Stomach (tissue), 9 donors: ENCODE data around the gene PLEKHG2. TPM values are rescaled to one million over a fixed set of nuclear protein-coding genes. Genes with fewer than 3 reads are reported as not detected.

Experiments used
- DNase-seq, 2 donors: peaks; one replicate each; pipeline versions ENCODE4 v3.0.0 to v3.0.0-alpha.2; 2013 to 2019
- H3K27ac ChIP-seq, 5 donors: fragments of 200-600 bp in 4 of 5; sonication (generic) in 4 of 5; one replicate each; pipeline ENCODE4 v1.5.1; 2013 to 2019; ENCODE audit warnings: mild to moderate bottlenecking in 1 of 5, moderate library complexity in 1 of 5
- H3K27me3 ChIP-seq, 3 donors: fragments of 200-600 bp; sonication (generic); one replicate each; pipeline ENCODE4 v1.5.1; 2017 to 2019; ENCODE audit warnings: mixed run types in 1 of 3
- H3K36me3 ChIP-seq, 4 donors: fragments of 200-600 bp; sonication (generic); 1 replicate in 3 of 4; 2 replicates in 1 of 4; pipeline ENCODE4 v1.5.1; 2016 to 2019
- H3K4me1 ChIP-seq, 4 donors: fragments of 200-600 bp; sonication (generic); one replicate each; pipeline ENCODE4 v1.5.1; 2016 to 2019
- H3K4me3 ChIP-seq, 4 donors: fragments of 200-600 bp; sonication (generic) in 3 of 4; one replicate each; pipeline ENCODE4 v1.5.1; 2016 to 2019; ENCODE audit warnings: mild to moderate bottlenecking in 1 of 4
- H3K9me3 ChIP-seq, 4 donors: fragments of 200-600 bp; sonication (generic); one replicate each; pipeline ENCODE4 v1.5.1; 2016 to 2019
- EP300 ChIP-seq: sonication (generic); formaldehyde crosslinking; IDR thresholded peaks from one replicate; pipeline ENCODE4 v1.6.1; 2017; ENCODE audit warnings: antibody characterized with exemption
- POLR2A ChIP-seq, 4 donors: fragments of 450-650 bp; IDR thresholded peaks; one replicate each; pipeline ENCODE4 v1.6.1; 2016; ENCODE audit warnings: antibody characterized with exemption in 4 of 4, control low read depth in 2 of 4, mild to moderate bottlenecking in 1 of 4, moderate library complexity in 1 of 4
- POLR2AphosphoS5 ChIP-seq, 3 donors: sonication (generic); formaldehyde crosslinking; IDR thresholded peaks; one replicate each; pipeline ENCODE4 v1.6.1; 2016; ENCODE audit warnings: antibody characterized with exemption in 3 of 3
- WGBS, 5 donors: extraction: QIAGEN DNeasy Blood & Tissue Kit in 3 of 5; methylation state at CpG; one replicate each; pipeline versions ENCODE4 v1.1.5 to v1.1.7; 2013 to 2018; 5-methylcytosine and 5-hydroxymethylcytosine counted together
- intact Hi-C: fragments of 100-400 bp; cut with DNase I; formaldehyde crosslinking; loops from one replicate; pipeline ENCODE4 v1.15.1; 2023; ENCODE audit warnings: low total_unique reads
- polyA plus RNA-seq, 3 donors: library from polyadenylated mRNA; stranded (reverse); fragments of 200-250 nt; gene quantifications; one replicate each; pipeline ENCODE4 v1.2.3, GENCODE V29; 2013
- total RNA-seq, 5 donors: library from RNA; depleted of rRNA; stranded (reverse); fragments of >200 nt; gene quantifications; one replicate each; pipeline versions ENCODE4 v1.1.0 to v1.2.3, GENCODE V29; 2014 to 2016
- TF ChIP-seq, protein P1 (sequence below), 7 experiments: fragments of 450-650 bp in 4 of 7; fragments of 200-600 bp in 3 of 7; sonication (generic) in 3 of 7; IDR thresholded peaks; one replicate each; pipeline ENCODE4 v1.5.1; 2016 to 2019; ENCODE audit warnings: antibody characterized with exemption in 7 of 7, control low read depth in 2 of 7, mild to moderate bottlenecking in 1 of 7
- donor health status: healthy with polysubstance abuse.
- donor health status: Bipolar disorder and iron deficiency.
- donor health status: healthy.

The PLEKHG2 gene
- total and polyA plus RNA-seq, 8 donors, result 1.4 to 20.2 (median 7.2) TPM

DNA sequence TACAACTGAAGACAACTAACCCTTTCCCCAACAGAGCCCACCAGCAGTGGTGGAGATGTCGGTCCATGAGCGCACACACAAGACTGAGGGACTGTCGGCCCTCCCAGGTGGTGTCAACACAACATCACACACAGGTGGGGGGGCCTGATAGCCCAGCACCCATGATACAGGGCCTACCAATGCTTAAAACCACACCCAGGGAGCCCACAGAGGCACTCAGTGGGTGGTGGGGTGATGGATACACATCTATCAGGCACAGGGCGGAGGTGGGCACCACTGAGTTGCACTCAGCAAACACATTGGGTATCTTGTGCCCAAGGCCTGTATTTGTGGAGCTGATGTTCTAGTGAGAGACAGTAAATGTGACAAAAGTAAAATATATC is 12.8 kb upstream of the PLEKHG2 start:
- Histone ChIP-seq H3K36me3 (peaks cover 5 to 26% (median 24%) of the 10 kb centered on the region in 4 donors), H3K4me1 (peaks cover 44 to 69% (median 60%) of the 10 kb centered on the region in 4 donors), H3K27me3 (no peaks in the 10 kb centered on the region), H3K27ac (peak overlapping the region; percentile 9 to 100 (median 98)), H3K9me3 (no peaks in the 10 kb centered on the region), H3K4me3 (no peak overlapping the region)
- WGBS, 5 donors, result 94 to 98% (median 96%) methylated on average over 4 of the region's 4 CpGs
- TF ChIP-seq, protein P1, sequence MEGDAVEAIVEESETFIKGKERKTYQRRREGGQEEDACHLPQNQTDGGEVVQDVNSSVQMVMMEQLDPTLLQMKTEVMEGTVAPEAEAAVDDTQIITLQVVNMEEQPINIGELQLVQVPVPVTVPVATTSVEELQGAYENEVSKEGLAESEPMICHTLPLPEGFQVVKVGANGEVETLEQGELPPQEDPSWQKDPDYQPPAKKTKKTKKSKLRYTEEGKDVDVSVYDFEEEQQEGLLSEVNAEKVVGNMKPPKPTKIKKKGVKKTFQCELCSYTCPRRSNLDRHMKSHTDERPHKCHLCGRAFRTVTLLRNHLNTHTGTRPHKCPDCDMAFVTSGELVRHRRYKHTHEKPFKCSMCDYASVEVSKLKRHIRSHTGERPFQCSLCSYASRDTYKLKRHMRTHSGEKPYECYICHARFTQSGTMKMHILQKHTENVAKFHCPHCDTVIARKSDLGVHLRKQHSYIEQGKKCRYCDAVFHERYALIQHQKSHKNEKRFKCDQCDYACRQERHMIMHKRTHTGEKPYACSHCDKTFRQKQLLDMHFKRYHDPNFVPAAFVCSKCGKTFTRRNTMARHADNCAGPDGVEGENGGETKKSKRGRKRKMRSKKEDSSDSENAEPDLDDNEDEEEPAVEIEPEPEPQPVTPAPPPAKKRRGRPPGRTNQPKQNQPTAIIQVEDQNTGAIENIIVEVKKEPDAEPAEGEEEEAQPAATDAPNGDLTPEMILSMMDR (IDR thresholded peaks at IDR 0.05), result no peak
- no peak for DNase-seq
- intact Hi-C loops, result no loop called here

DNA sequence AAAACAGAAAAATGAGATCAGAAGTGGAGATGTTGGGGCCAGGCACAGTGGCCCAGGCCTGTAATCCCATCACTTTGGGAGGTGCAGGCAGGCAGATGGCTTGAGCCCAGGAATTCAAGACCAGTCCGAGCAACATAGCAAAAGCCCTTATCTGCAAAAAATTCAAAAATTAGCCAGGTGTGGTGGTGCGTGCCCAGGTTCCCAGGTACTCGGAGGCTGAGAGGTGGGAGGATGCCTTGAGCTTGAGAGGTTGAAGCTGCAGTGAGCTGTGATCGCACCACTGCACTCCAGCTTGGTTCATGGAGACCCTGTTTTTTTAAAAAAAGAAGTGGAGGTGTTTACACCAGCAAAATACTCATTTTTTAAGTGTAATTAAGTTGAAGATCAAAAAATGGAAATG is 12.4 kb upstream of the PLEKHG2 start:
- H3K4me1 ChIP-seq, result peaks cover 48 to 73% (median 64%) of the 10 kb centered on the region in 4 donors
- peaks cover 4 to 22% (median 19%) of the 10 kb centered on the region in 4 donors for H3K36me3 ChIP-seq
- peak overlapping the region; percentile 9 to 100 (median 98) for H3K27ac ChIP-seq
- no peaks in the 10 kb centered on the region for H3K27me3 ChIP-seq
- H3K9me3 ChIP-seq, result no peaks in the 10 kb centered on the region
- TF ChIP-seq POLR2AphosphoS5 (IDR thresholded peaks at IDR 0.05), result no peak
- no peak for TF ChIP-seq EP300
- TF ChIP-seq POLR2A (IDR thresholded peaks at IDR 0.05), result no peak
- TF ChIP-seq, protein P1 (IDR thresholded peaks at IDR 0.05), result no peak
- intact Hi-C loops, result no loop called here
- 55 to 80% (median 67%) methylated on average over 4 of the region's 4 CpGs for WGBS, 5 donors
- no peak overlapping the region for H3K4me3 ChIP-seq
- DNase-seq, result no peak

DNA sequence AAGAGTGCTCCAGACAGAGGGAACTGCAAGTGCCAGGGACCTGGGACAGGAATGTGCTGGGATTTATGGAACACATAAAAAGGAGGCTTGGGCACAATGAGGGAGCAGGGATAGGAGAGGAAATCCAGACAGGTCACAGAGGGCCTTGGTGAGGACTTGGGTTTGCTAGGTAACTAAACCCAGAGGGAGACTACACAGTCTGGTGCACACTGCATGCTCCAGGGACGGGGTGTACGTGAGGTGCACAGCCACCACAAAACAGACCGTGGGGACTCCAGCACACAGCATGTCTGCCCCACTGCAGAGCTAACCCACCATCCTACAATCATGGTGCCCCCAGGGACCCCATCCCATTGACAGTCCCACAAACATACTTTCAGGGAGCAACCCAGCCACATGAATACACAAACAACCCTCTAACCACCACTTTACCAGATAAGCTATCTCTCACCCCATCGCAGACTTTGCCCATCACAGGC is 11.4 kb upstream of the PLEKHG2 start:
- Histone ChIP-seq H3K4me1 (peaks cover 58 to 84% (median 74%) of the 10 kb centered on the region in 4 donors), H3K27me3 (no peaks in the 10 kb centered on the region), H3K27ac (peak overlapping the region; percentile 98 to 100 (median 99)), H3K9me3 (no peaks in the 10 kb centered on the region), H3K36me3 (peaks cover 0 to 12% (median 9%) of the 10 kb centered on the region in 4 donors), H3K4me3 (no peak overlapping the region)
- TF ChIP-seq, protein P1 (IDR thresholded peaks at IDR 0.05), result no peak
- TF ChIP-seq POLR2A (IDR thresholded peaks at IDR 0.05), result no peak
- TF ChIP-seq EP300, result no peak
- no peak for TF ChIP-seq POLR2AphosphoS5 (IDR thresholded peaks at IDR 0.05)
- intact Hi-C loops, result no loop called here
- DNase-seq, result no peak
- WGBS, 5 donors, result 25 to 62% (median 40%) methylated on average over 4 of the region's 4 CpGs

DNA sequence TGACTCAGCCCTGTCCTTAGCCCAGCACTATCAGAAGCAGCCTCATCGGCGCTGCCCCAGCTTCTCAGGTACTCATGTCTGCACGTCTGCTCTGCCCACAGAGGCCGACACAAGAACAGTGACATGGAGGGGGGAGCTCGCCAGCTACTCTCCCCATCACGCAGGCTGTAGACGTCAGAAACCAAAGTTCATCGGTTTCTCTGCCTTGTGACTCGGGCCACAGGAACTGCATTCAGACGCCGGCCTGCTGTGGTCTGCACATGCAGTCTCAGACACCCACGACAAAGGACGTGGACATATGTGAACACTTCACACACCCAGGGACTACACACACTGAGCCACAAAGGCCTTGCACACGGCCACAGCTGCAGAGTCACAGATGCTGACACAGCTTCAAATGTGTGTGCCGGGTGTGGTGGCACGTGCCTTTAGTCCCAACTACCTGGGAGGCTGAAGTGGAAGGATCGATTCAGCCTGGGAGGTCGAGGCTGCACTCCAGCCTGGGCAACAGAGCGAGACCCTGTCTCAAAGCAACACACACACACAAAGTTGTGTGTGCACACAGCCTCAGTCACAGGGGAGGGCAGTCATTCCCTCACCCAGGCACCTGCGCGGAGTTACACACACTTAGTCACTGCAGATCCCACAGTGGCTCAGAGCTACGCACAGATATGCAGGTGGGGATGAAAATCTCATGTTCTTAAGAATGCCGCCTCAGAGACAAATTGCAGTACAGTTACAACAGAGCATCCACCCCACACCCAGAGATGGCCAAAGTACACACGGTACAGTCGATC is 10.7 kb upstream of the PLEKHG2 start:
- Histone ChIP-seq H3K4me3 (peak overlapping the region in 2 of 4 donors; percentile 50 to 52), H3K4me1 (peaks cover 59 to 85% (median 75%) of the 10 kb centered on the region in 4 donors), H3K27me3 (no peaks in the 10 kb centered on the region), H3K9me3 (no peaks in the 10 kb centered on the region), H3K27ac (peak overlapping the region; percentile 98 to 100 (median 99)), H3K36me3 (peaks cover 0 to 7% (median 4%) of the 10 kb centered on the region in 4 donors)
- TF ChIP-seq POLR2A (IDR thresholded peaks at IDR 0.05) (peak in 2 of 4 donors; percentile 13 to 41), EP300 (no peak), POLR2AphosphoS5 (IDR thresholded peaks at IDR 0.05) (peak; percentile 41 to 81 (median 78))
- TF ChIP-seq, protein P1 (IDR thresholded peaks at IDR 0.05), result no peak
- 27 to 31% (median 31%) methylated on average over 20 to 25 of the region's 25 CpGs for WGBS, 5 donors
- DNase-seq, result peak; percentile 79 to 87
- intact Hi-C loops, result no loop called here
